Prostate gland (tissue), 2 donors: ENCODE data around the gene DCDC1.

ENCODE experiments used
- POLR2A ChIP-seq: fragments of 450-650 bp; IDR thresholded peaks from one replicate; pipeline ENCODE4 v1.6.1; 2016; ENCODE audit warnings: antibody characterized with exemption, mild to moderate bottlenecking
- TF ChIP-seq, protein P1 (sequence below), 4 experiments: fragments of 200-600 bp in 2 of 4; fragments of 450-650 bp in 2 of 4; sonication (generic) in 2 of 4; IDR thresholded peaks; 1 replicate in 3 of 4; 2 replicates in 1 of 4; pipeline ENCODE4 v1.5.1; 2016 to 2019; ENCODE audit warnings: antibody characterized with exemption in 4 of 4, mild to moderate bottlenecking in 2 of 4, moderate library complexity in 2 of 4

DNA sequence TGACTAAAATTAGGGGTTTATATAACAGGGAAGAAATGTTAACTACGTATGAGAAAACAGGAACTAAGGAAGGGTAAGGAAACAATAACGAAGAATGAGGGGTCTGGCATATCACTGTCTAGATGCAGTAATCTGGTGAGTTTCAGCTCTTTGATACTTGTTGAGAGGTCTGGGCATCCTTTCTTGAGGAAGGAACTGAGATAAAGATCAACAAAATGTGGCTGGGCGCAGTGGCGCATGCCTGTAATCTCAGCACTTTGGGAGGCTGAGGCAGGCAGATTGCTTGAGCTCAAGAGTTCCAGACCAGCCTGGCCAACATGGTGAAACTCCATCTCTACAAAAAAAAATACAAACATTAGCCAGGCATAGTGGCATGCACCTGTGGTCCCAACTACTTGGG is 2.7 kb downstream of the DCDC1 start:
- TF ChIP-seq, protein P1, sequence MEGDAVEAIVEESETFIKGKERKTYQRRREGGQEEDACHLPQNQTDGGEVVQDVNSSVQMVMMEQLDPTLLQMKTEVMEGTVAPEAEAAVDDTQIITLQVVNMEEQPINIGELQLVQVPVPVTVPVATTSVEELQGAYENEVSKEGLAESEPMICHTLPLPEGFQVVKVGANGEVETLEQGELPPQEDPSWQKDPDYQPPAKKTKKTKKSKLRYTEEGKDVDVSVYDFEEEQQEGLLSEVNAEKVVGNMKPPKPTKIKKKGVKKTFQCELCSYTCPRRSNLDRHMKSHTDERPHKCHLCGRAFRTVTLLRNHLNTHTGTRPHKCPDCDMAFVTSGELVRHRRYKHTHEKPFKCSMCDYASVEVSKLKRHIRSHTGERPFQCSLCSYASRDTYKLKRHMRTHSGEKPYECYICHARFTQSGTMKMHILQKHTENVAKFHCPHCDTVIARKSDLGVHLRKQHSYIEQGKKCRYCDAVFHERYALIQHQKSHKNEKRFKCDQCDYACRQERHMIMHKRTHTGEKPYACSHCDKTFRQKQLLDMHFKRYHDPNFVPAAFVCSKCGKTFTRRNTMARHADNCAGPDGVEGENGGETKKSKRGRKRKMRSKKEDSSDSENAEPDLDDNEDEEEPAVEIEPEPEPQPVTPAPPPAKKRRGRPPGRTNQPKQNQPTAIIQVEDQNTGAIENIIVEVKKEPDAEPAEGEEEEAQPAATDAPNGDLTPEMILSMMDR (IDR thresholded peaks at IDR 0.05): no peak
- no peak for TF ChIP-seq POLR2A
